ENCODE results near the gene FBXL2. TPM values are rescaled to one million over a fixed set of nuclear protein-coding genes. Genes with fewer than 3 reads are reported as not detected.
A peak's percentile ranks its signal among the peaks of the same experiment; 100 is the strongest.
"Not testable (repeated sequence)": the region's sequence is repeated elsewhere in the genome, so short reads cannot be mapped to it uniquely, and the experiment has no call there.

FBXL2 gene
- total RNA-seq, 1 experiment from 2014 or later = 10.8 TPM

- Mint-ChIP-seq H3K27me3 (ENCODE audit: insufficient read depth, unreplicated experiment) (no peaks in the 10 kb centered on the region), H3K4me1 (ENCODE audit: low read depth, unreplicated experiment) (peaks cover 7% of the 10 kb centered on the region), H3K4me3 (ENCODE audit: unreplicated experiment) (no peak overlapping the region), H3K9me3 (ENCODE audit: unreplicated experiment) (no peaks in the 10 kb centered on the region), H3K36me3 (ENCODE audit: insufficient read depth, unreplicated experiment) (peaks cover 58% of the 10 kb centered on the region), H3K27ac (ENCODE audit: unreplicated experiment) (no peak overlapping the region)
- intact Hi-C loops (cut with micrococcal nuclease; ENCODE audit: unreplicated experiment) = no loop called here
- ChIA-PET CTCF (no interaction called here), POLR2A (no interaction called here)
- H3K27me3 ChIP-seq (replicated peaks; ENCODE audit: control insufficient read depth, insufficient read depth, low read length) = no peaks in the 10 kb centered on the region
- H3K4me3 ChIP-seq (ENCODE audit: low read depth, low read length) = no peak overlapping the region
- H3K9me3 ChIP-seq = no peaks in the 10 kb centered on the region
- TF ChIP-seq CTCF (IDR thresholded peaks at IDR 0.05; ENCODE audit: insufficient read depth in 1 of 2, low read depth in 1 of 2, low read length in 1 of 2, severe bottlenecking in 1 of 2, unreplicated experiment in 1 of 2) = no peak
- H3K36me3 ChIP-seq (ENCODE audit: control insufficient read depth, insufficient read depth, low read length) = no peaks in the 10 kb centered on the region; the same call in 1 of the 2 replicates
- H3K4me1 ChIP-seq = no peaks in the 10 kb centered on the region
- DNase-seq = peak in 1 of 2 experiments; percentile 21
- no TSS peak for BruUV-seq (replicated peaks)
These were observed 126.5 kb downstream of the FBXL2 start for GRCh38 chr3:33403756-33404155.

GRCh38 chr3:33410816-33411215 lies 133.6 kb downstream of the FBXL2 start:
- H3K36me3 Mint-ChIP-seq (ENCODE audit: insufficient read depth, unreplicated experiment) = peaks cover 64% of the 10 kb centered on the region
- DNase-seq; H3K27me3 ChIP-seq (replicated peaks; ENCODE audit: control insufficient read depth, insufficient read depth, low read length); POLR2A ChIA-PET; H3K27me3 Mint-ChIP-seq (ENCODE audit: insufficient read depth, unreplicated experiment); intact Hi-C loops (cut with micrococcal nuclease; ENCODE audit: unreplicated experiment); H3K4me3 ChIP-seq (ENCODE audit: low read depth, low read length); H3K4me1 Mint-ChIP-seq (ENCODE audit: low read depth, unreplicated experiment); H3K9me3 ChIP-seq; H3K9me3 Mint-ChIP-seq (ENCODE audit: unreplicated experiment); H3K36me3 ChIP-seq (ENCODE audit: control insufficient read depth, insufficient read depth, low read length); H3K4me3 Mint-ChIP-seq (ENCODE audit: unreplicated experiment); H3K27ac Mint-ChIP-seq (ENCODE audit: unreplicated experiment); H3K4me1 ChIP-seq; BruUV-seq (replicated peaks): not testable (repeated sequence)
- CTCF ChIA-PET = interaction anchor here (0.7 kb wide), 1 partner anchor 714 kb away, joined by 5 read pairs; no protein-coding TSS in a partner anchor

- ChIA-PET POLR2A (no interaction called here), CTCF (no interaction called here)
- H3K4me3 Mint-ChIP-seq (ENCODE audit: unreplicated experiment) = no peak overlapping the region
- intact Hi-C loops (cut with micrococcal nuclease; ENCODE audit: unreplicated experiment) = no loop called here
- H3K4me1 Mint-ChIP-seq (ENCODE audit: low read depth, unreplicated experiment) = no peaks in the 10 kb centered on the region
- Histone ChIP-seq H3K27me3 (replicated peaks; ENCODE audit: control insufficient read depth, insufficient read depth, low read length) (no peaks in the 10 kb centered on the region), H3K4me3 (ENCODE audit: low read depth, low read length) (no peak overlapping the region), H3K9me3 (no peaks in the 10 kb centered on the region), H3K36me3 (ENCODE audit: control insufficient read depth, insufficient read depth, low read length) (no peaks in the 10 kb centered on the region; the same call in 1 of the 2 replicates), H3K4me1 (no peaks in the 10 kb centered on the region)
- no peaks in the 10 kb centered on the region for H3K9me3 Mint-ChIP-seq (ENCODE audit: unreplicated experiment)
- TF ChIP-seq CTCF (IDR thresholded peaks at IDR 0.05; ENCODE audit: insufficient read depth in 1 of 2, low read depth in 1 of 2, low read length in 1 of 2, severe bottlenecking in 1 of 2, unreplicated experiment in 1 of 2) = no peak
- no TSS peak for BruUV-seq (replicated peaks)
- H3K27me3 Mint-ChIP-seq (ENCODE audit: insufficient read depth, unreplicated experiment) = no peaks in the 10 kb centered on the region
- H3K27ac Mint-ChIP-seq (ENCODE audit: unreplicated experiment) = no peak overlapping the region
- no peak for DNase-seq
- H3K36me3 Mint-ChIP-seq (ENCODE audit: insufficient read depth, unreplicated experiment) = peaks cover 78% of the 10 kb centered on the region
These were observed 139.9 kb downstream of the FBXL2 start for GRCh38 chr3:33417066-33417673.
